Measurements from ENCODE around the gene GABRR1. TPM values are rescaled to one million over a fixed set of nuclear protein-coding genes. Genes with fewer than 3 reads are reported as not detected.

Gene GABRR1
- total RNA-seq, 1 experiment from 2014 or later, result not detected

DNA sequence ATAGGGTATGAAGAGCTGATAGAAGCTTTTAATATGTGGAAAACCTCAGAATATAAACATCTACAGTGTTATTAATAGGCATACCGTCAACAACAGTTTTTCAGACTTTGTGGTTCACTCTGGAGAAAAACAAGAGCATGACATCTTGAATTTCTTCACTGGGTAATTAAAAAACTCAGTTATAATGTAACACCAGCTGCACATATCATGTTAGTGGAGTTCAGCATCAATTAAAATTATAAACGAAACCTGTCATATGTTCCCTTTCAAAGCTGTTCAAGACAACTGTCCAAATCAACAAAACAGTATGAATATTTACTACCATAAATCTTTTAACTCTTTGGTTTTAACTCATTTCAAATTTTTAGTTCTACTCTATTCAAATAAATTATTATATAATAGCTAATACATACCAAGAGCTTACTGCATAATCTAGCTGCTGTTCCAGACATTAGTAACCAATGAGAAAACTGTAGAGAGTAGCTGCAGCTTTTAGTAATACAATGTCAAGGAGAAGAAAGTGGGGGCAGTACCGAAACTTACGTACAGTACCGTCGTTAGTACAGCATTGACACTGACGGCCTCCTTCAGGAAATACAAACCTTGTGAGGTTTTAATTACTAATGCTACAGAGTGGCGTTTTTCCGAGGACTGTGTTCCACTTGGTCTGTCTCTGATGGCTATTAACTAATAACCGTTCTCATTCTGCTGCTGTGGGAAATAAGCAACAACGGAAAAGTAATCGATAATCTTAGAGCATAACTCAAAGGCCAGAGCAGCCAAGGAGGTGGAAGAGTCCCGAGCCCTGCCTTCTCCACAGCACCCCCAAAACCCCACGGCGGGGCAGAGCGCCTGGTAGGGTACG lies 71.8 kb downstream of the GABRR1 start:
- Histone ChIP-seq H3K36me3 (ENCODE audit: control insufficient read depth in 1 of 2, insufficient read depth in 2 of 2, low read length in 2 of 2) (peaks cover 0 to 14% of the 10 kb centered on the region in 2 experiments; a peak in 1 of 4 replicates), H3K9ac (ENCODE audit: low read length) (peak overlapping the region; percentile 86), H3K9me2 (ENCODE audit: insufficient read depth) (no peaks in the 10 kb centered on the region), H3K4me1 (ENCODE audit: control insufficient read depth in 1 of 2, insufficient read depth in 2 of 2, low read length in 2 of 2) (peaks cover 18 to 34% of the 10 kb centered on the region in 2 experiments), H3K79me2 (ENCODE audit: insufficient read depth, low read length) (peaks cover 41% of the 10 kb centered on the region), H4K20me1 (ENCODE audit: insufficient read depth) (no peaks in the 10 kb centered on the region), H3K4me2 (ENCODE audit: low read length) (peak overlapping the region; percentile 91), H3K9me3 (ENCODE audit: control insufficient read depth in 1 of 2, insufficient read depth in 1 of 2, low read depth in 1 of 2, low read length in 2 of 2) (no peaks in the 10 kb centered on the region), H3K27me3 (ENCODE audit: insufficient read depth, low read length) (no peaks in the 10 kb centered on the region), H3K27ac (ENCODE audit: low read depth, low read length) (peak overlapping the region; percentile 90), H3K4me3 (replicated peaks in 1 of 2; ENCODE audit: low read depth in 1 of 2, low read length in 2 of 2) (peak overlapping the region; percentile 68 to 70), H2AFZ (ENCODE audit: low read depth, low read length, poor library complexity, severe bottlenecking) (peak overlapping the region; percentile 81)
- CTCF ChIA-PET, result interaction anchor here (2.3 to 2.7 kb wide), 2 partner anchors 23 to 162 kb away, joined by 5 to 11 read pairs; no protein-coding TSS in a partner anchor
- POLR2A ChIA-PET, result interaction anchor here (2.0 kb wide), 1 partner anchor 65 kb away, joined by 7 read pairs; the partner anchor contains the start of gene PNRC1
- DNase-seq (ENCODE audit: low read depth, low spot score), result no peak
- BruUV-seq (replicated peaks), result TSS peak; percentile 74
- TF ChIP-seq EZH2phosphoT487 (IDR thresholded peaks at IDR 0.05; ENCODE audit: borderline replicate concordance), result no peak
- peak; percentile 30; the same call in 1 of the 2 replicates for TF ChIP-seq EGR1 (IDR thresholded peaks at IDR 0.05; ENCODE audit: low read depth)
- TF ChIP-seq SP1 (IDR thresholded peaks at IDR 0.05; ENCODE audit: low read depth), result 0 out of 2 replicates have a peak, but pooled peaks have one; percentile 13
- TF ChIP-seq SIN3A (IDR thresholded peaks at IDR 0.05; ENCODE audit: low read depth), result peak; percentile 21; the same call in 1 of the 2 replicates
- TF ChIP-seq CBX3 (IDR thresholded peaks at IDR 0.05; ENCODE audit: low read depth), result 0 out of 2 replicates have a peak, but pooled peaks have one; percentile 14
- no peak for TF ChIP-seq MAX (IDR thresholded peaks at IDR 0.05)
- TF ChIP-seq, protein P1, sequence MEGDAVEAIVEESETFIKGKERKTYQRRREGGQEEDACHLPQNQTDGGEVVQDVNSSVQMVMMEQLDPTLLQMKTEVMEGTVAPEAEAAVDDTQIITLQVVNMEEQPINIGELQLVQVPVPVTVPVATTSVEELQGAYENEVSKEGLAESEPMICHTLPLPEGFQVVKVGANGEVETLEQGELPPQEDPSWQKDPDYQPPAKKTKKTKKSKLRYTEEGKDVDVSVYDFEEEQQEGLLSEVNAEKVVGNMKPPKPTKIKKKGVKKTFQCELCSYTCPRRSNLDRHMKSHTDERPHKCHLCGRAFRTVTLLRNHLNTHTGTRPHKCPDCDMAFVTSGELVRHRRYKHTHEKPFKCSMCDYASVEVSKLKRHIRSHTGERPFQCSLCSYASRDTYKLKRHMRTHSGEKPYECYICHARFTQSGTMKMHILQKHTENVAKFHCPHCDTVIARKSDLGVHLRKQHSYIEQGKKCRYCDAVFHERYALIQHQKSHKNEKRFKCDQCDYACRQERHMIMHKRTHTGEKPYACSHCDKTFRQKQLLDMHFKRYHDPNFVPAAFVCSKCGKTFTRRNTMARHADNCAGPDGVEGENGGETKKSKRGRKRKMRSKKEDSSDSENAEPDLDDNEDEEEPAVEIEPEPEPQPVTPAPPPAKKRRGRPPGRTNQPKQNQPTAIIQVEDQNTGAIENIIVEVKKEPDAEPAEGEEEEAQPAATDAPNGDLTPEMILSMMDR (IDR thresholded peaks at IDR 0.05 in 2 of 3, conservative IDR thresholded peaks at IDR 0.05 in 1 of 3; ENCODE audit: borderline replicate concordance in 1 of 3, insufficient read depth in 1 of 3, low read depth in 2 of 3, low read length in 2 of 3), result no peak
- no peak for TF ChIP-seq YY1 (IDR thresholded peaks at IDR 0.05; ENCODE audit: extremely low read depth, insufficient replicate concordance, low read depth, low read length)
- TF ChIP-seq, protein P2, sequence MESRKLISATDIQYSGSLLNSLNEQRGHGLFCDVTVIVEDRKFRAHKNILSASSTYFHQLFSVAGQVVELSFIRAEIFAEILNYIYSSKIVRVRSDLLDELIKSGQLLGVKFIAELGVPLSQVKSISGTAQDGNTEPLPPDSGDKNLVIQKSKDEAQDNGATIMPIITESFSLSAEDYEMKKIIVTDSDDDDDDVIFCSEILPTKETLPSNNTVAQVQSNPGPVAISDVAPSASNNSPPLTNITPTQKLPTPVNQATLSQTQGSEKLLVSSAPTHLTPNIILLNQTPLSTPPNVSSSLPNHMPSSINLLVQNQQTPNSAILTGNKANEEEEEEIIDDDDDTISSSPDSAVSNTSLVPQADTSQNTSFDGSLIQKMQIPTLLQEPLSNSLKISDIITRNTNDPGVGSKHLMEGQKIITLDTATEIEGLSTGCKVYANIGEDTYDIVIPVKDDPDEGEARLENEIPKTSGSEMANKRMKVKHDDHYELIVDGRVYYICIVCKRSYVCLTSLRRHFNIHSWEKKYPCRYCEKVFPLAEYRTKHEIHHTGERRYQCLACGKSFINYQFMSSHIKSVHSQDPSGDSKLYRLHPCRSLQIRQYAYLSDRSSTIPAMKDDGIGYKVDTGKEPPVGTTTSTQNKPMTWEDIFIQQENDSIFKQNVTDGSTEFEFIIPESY (IDR thresholded peaks at IDR 0.05; ENCODE audit: extremely low read depth, insufficient replicate concordance, low read length), result no peak
- RAD21 ChIA-PET (ENCODE audit: low non-redundant PET in 1 of 2, low total read pairs in 2 of 2, uncharacterized antibody in 2 of 2, unreplicated experiment in 2 of 2), result interaction anchor here (1.0 kb wide), 2 partner anchors 65 to 162 kb away, joined by 3 to 4 read pairs; partner anchors contain the start of gene PNRC1 (in 1 of the 2)
- ATAC-seq, result peak; percentile 47
- intact Hi-C loops (cut with micrococcal nuclease), result loop anchor here (10.0 kb wide), 1 partner anchor 161 kb away; no protein-coding TSS in a partner anchor

All from HCT116 (cell line).